Measurements from ENCODE around the gene PRDM9. TPM values are rescaled to one million over a fixed set of nuclear protein-coding genes. Genes with fewer than 3 reads are reported as not detected.
"Not testable (repeated sequence)": the region's sequence is repeated elsewhere in the genome, so short reads cannot be mapped to it uniquely, and the experiment has no call there.

PRDM9 gene
- total RNA-seq (2014; rRNA removed; shearing (Covaris generic)): 0.41 TPM in 1 of 2 replicates, not detected in the other

GRCh38 chr5:23507278-23507685, at the start of gene PRDM9:
TSS of gene PRDM9 (plus strand) at chr5:23507609. CDS start at chr5:23509034, 1,425 bp downstream.
- Histone ChIP-seq H3K4me3 (ENCODE audit: insufficient read depth, low read depth, low read length) (peak within 1 kb of the TSS; percentile 19), H3K36me3 (replicated peaks; ENCODE audit: control insufficient read depth, insufficient read depth, low read length) (no peaks in the 10 kb centered on the region), H3K27me3 (ENCODE audit: control insufficient read depth, insufficient read depth, low read length) (no peaks in the 10 kb centered on the region)
- peak; percentile 44 for DNase-seq

- no peak overlapping the region for H3K4me3 ChIP-seq (ENCODE audit: insufficient read depth, low read depth, low read length)
- H3K27me3 ChIP-seq (ENCODE audit: control insufficient read depth, insufficient read depth, low read length): no peaks in the 10 kb centered on the region
- H3K36me3 ChIP-seq (replicated peaks; ENCODE audit: control insufficient read depth, insufficient read depth, low read length): no peaks in the 10 kb centered on the region
- no peak for DNase-seq
These were observed 49.6 kb upstream of the PRDM9 start for GRCh38 chr5:23457780-23458179.

DNA sequence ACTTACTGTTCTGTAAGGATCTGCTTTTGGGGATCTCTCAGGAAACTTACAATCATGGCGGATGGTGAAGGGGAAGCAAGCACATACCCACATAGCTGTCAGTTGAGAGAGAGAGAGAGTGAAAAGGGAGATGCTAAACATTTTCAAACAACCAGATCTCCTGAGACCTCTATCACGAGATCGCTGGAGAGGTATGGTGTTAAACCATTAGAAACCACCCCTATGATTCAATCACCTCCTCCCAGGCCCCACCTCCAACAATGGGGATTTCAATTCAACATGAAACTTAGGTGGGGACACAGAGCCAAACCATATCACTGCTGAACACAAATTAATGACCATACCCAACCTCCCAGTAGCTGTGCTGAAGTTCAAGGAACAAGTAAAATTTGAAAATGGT, 48.2 kb upstream of the PRDM9 start:
- Histone ChIP-seq H3K36me3 (replicated peaks; ENCODE audit: control insufficient read depth, insufficient read depth, low read length) (no peaks in the 10 kb centered on the region), H3K4me3 (ENCODE audit: insufficient read depth, low read depth, low read length) (no peak overlapping the region), H3K27me3 (ENCODE audit: control insufficient read depth, insufficient read depth, low read length) (no peaks in the 10 kb centered on the region)
- no peak for DNase-seq

- no peak for DNase-seq
These were observed 45.8 kb upstream of the PRDM9 start for GRCh38 chr5:23461576-23461975.

DNA sequence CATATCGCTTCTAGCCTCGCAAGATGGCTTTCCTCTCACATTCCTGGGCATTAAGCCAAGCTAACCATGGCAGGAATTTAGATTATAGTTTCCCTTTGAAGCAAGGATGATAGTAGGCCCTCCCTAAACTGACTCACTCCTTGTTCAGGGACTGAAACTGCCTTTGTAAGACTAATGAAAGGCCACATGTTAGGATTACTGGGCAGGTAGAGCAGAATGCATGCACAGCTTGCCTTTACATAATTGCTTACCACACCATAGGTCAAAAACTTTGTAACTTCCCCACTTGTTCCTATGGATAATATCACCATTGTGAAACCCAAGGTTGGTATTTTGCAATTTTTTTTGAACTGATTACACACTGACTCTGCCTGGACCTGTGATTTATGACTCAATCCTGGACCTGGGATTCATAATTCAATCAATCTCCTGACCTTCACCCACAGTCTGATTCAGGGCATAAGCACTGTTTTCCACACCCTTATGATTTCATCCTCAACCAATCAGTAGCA, 41.0 kb upstream of the PRDM9 start:
- H3K4me3 ChIP-seq (ENCODE audit: insufficient read depth, low read depth, low read length): no peak overlapping the region
- H3K36me3 ChIP-seq (replicated peaks; ENCODE audit: control insufficient read depth, insufficient read depth, low read length): no peaks in the 10 kb centered on the region
- no peaks in the 10 kb centered on the region for H3K27me3 ChIP-seq (ENCODE audit: control insufficient read depth, insufficient read depth, low read length)
- no peak for DNase-seq

More at GRCh38 chr5:23461576-23461975, 45.8 kb upstream of the PRDM9 start:
- Histone ChIP-seq H3K4me3 (ENCODE audit: insufficient read depth, low read depth, low read length) (no peak overlapping the region), H3K27me3 (ENCODE audit: control insufficient read depth, insufficient read depth, low read length) (no peaks in the 10 kb centered on the region), H3K36me3 (replicated peaks; ENCODE audit: control insufficient read depth, insufficient read depth, low read length) (no peaks in the 10 kb centered on the region)

DNA sequence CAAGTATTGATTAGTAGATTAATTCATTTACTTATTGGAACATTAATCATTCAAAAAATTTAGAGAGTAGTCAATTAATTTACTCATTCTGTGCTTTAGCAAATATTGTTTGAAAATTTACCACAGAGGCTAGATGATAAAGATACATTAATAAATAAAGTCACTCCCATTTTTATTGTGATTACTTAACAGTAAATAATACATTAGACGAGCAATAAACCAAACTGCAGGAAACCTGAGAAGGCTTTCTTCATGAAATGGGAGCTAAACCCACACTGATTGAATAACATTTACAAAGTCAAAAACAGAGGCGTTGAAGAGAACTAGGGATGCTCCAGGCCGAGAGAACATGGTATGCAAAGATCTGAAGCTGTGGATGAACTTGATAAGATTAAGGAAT, 38.8 kb upstream of the PRDM9 start:
- Histone ChIP-seq H3K27me3 (ENCODE audit: control insufficient read depth, insufficient read depth, low read length) (no peaks in the 10 kb centered on the region), H3K36me3 (replicated peaks; ENCODE audit: control insufficient read depth, insufficient read depth, low read length) (no peaks in the 10 kb centered on the region), H3K4me3 (ENCODE audit: insufficient read depth, low read depth, low read length) (no peak overlapping the region)
- no peak for DNase-seq

DNA sequence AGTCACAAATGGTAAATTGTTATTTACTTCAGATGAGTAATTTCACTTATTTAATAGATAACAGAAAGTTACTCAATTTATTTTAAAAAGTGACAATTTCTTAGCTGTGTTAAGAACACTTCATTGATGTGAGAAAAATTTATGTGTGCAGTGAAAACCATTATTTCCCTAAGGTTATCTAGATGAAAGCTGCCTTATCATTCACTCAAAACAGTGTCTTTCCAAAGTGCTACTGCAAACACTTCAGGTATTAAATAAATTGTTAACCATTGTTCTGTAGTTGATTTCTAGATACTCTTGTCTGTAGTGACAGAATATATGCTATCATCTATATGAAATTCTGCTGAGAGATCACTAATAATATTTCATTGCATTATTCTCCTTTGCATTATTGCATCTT, 33.5 kb upstream of the PRDM9 start:
- no peaks in the 10 kb centered on the region for H3K27me3 ChIP-seq (ENCODE audit: control insufficient read depth, insufficient read depth, low read length)
- H3K36me3 ChIP-seq (replicated peaks; ENCODE audit: control insufficient read depth, insufficient read depth, low read length): no peaks in the 10 kb centered on the region
- no peak for DNase-seq
- no peak overlapping the region for H3K4me3 ChIP-seq (ENCODE audit: insufficient read depth, low read depth, low read length)

DNA sequence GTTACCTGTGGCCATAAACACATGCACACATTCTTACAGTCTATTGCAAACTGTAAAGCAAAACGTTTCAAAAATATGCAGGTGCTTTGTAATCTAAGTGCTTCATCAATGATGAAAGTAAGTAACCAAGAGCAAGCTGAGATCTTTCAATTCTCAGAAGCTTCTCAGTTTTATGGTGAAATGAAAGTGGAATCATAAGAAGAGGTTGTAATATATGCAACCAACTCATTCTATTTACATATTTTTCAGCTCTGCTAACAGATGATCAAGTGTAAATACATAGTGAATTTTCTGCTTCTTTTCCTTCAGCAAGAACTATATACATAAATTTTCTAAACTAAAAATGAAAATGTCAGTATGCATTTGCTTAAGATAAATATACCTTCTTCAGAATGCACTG, 33.1 kb upstream of the PRDM9 start:
- H3K36me3 ChIP-seq (replicated peaks; ENCODE audit: control insufficient read depth, insufficient read depth, low read length): no peaks in the 10 kb centered on the region
- H3K4me3 ChIP-seq (ENCODE audit: insufficient read depth, low read depth, low read length): no peak overlapping the region
- DNase-seq: no peak
- H3K27me3 ChIP-seq (ENCODE audit: control insufficient read depth, insufficient read depth, low read length): no peaks in the 10 kb centered on the region

GRCh38 chr5:23476580-23476979, 30.8 kb upstream of the PRDM9 start:
- Histone ChIP-seq H3K36me3 (replicated peaks; ENCODE audit: control insufficient read depth, insufficient read depth, low read length) (no peaks in the 10 kb centered on the region), H3K27me3 (ENCODE audit: control insufficient read depth, insufficient read depth, low read length) (no peaks in the 10 kb centered on the region), H3K4me3 (ENCODE audit: insufficient read depth, low read depth, low read length) (no peak overlapping the region)
- no peak for DNase-seq

DNA sequence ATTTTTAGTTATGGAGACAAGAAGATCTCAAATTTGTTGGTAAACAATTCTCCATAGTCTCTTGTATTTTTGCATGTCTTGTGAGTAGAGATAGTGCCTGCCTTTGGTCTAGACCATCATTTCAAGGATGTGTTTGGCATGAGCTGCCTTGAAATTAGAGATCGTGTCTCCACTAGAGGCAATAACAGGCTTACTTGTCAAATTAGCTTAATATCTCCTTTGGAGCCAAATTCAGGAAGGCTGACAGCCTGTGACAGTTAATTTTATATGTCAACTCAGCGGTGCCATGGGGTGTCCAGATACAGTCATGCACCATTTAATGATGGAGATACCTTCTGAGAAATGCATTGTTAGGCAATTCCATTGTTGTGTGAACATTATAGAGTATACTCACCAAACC, 24.8 kb upstream of the PRDM9 start:
- Histone ChIP-seq H3K4me3 (ENCODE audit: insufficient read depth, low read depth, low read length) (no peak overlapping the region), H3K27me3 (ENCODE audit: control insufficient read depth, insufficient read depth, low read length) (no peaks in the 10 kb centered on the region), H3K36me3 (replicated peaks; ENCODE audit: control insufficient read depth, insufficient read depth, low read length) (no peaks in the 10 kb centered on the region)
- DNase-seq: no peak

DNA sequence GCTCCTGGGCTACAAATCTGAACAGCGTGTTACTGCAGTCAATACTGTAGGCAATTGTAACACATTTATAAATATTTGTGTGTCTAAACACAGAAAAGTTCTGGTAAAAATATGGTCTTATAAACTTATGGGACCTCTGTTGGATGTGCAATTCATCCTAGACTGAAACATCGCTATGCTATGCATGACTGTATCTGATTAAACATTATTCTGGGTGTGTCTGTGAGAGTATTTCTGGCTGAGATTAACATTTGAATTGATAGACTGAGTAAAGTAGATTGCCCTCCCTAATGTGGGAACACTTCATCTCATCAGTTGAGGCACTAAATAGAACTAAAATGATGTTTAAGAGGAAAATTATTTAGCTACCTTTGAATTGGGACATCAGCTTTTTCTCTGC, 24.3 kb upstream of the PRDM9 start:
- Histone ChIP-seq H3K36me3 (replicated peaks; ENCODE audit: control insufficient read depth, insufficient read depth, low read length) (no peaks in the 10 kb centered on the region), H3K4me3 (ENCODE audit: insufficient read depth, low read depth, low read length) (no peak overlapping the region), H3K27me3 (ENCODE audit: control insufficient read depth, insufficient read depth, low read length) (no peaks in the 10 kb centered on the region)
- no peak for DNase-seq

DNA sequence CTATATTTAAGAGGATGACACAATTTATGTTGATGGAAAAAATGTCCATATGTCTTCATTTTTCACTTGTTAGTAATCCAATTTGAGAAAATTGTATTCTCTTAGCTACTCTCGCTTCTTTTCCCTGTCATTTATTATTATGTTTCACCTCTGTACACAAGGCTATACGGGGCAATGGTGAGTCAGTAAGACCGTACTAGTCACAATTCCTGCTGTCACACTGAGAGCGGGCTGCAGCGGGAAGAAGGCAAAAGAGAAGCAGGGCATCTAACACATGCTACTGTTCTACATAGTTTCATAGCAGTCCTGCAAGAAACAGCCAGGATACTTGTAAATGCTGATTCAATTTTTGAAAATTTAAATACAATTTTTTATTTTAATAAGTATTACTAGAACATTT, 23.3 kb upstream of the PRDM9 start:
- H3K27me3 ChIP-seq (ENCODE audit: control insufficient read depth, insufficient read depth, low read length): no peaks in the 10 kb centered on the region
- DNase-seq: no peak
- H3K4me3 ChIP-seq (ENCODE audit: insufficient read depth, low read depth, low read length): no peak overlapping the region
- H3K36me3 ChIP-seq (replicated peaks; ENCODE audit: control insufficient read depth, insufficient read depth, low read length): no peaks in the 10 kb centered on the region

DNA sequence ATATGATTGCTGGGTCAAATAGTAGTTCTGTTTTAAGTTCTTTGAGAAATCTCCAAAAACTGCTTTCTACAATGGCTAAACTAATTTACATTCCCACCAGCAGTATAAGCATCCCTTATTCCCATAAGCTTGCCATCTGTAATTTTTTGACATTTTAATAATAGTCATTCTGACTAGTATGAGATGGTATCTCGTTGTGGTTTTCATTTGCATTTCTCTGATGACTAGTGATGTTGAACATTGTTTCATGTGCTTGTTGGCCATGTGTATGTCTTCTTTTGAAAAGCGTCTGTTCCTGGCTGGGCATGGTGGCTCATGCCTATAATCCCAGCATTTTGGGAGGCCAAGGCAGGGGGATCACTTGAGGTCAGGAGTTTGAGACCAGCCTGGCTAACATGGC, 21.2 kb upstream of the PRDM9 start:
- not testable (repeated sequence) for H3K36me3 ChIP-seq (replicated peaks; ENCODE audit: control insufficient read depth, insufficient read depth, low read length); H3K4me3 ChIP-seq (ENCODE audit: insufficient read depth, low read depth, low read length); H3K27me3 ChIP-seq (ENCODE audit: control insufficient read depth, insufficient read depth, low read length); DNase-seq

DNA sequence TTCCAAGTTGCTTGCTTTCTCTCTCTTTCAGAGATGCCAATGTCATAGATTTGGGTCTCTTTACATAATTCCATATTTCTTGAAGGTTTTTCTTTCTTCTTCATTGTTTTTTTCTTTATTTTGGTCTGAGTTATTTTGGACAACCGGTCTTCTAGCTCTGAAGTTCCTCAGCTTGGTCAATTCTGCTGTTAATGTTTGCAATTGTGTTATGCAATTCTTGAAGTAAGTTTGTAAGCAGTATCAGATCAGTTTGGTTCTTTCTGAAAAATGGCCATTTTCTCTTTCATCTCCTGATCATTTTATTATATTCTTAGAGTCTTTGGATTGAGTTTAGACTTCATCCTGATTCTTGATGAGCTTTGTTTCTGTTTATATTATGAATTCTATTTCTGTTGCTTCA, 16.4 kb upstream of the PRDM9 start:
- Histone ChIP-seq H3K36me3 (replicated peaks; ENCODE audit: control insufficient read depth, insufficient read depth, low read length) (no peaks in the 10 kb centered on the region), H3K27me3 (ENCODE audit: control insufficient read depth, insufficient read depth, low read length) (no peaks in the 10 kb centered on the region), H3K4me3 (ENCODE audit: insufficient read depth, low read depth, low read length) (no peak overlapping the region)
- no peak for DNase-seq

DNA sequence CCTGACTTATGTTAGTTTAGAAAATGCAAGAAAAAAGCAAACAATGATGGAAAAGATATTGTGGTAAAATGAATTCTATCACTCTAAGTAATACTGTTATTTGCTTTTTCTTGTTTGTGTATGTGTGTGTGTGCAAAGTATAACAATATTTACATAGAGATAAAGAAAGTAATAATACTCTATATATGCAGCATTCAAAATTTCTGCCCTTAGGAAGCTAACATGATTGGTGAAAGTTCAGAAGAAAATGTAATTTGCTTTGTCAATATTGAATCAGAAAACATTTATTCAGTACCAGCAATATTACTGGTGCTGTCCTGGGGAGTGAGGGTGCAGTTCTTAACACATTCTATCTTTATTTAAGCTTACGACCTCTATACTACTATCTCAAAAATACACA, 12.9 kb upstream of the PRDM9 start:
- Histone ChIP-seq H3K27me3 (ENCODE audit: control insufficient read depth, insufficient read depth, low read length) (no peaks in the 10 kb centered on the region), H3K4me3 (ENCODE audit: insufficient read depth, low read depth, low read length) (no peak overlapping the region), H3K36me3 (replicated peaks; ENCODE audit: control insufficient read depth, insufficient read depth, low read length) (no peaks in the 10 kb centered on the region)
- DNase-seq: no peak

GRCh38 chr5:23496576-23496975, 10.8 kb upstream of the PRDM9 start:
- H3K36me3 ChIP-seq (replicated peaks; ENCODE audit: control insufficient read depth, insufficient read depth, low read length): no peaks in the 10 kb centered on the region
- no peak overlapping the region for H3K4me3 ChIP-seq (ENCODE audit: insufficient read depth, low read depth, low read length)
- no peak for DNase-seq
- H3K27me3 ChIP-seq (ENCODE audit: control insufficient read depth, insufficient read depth, low read length): no peaks in the 10 kb centered on the region
